ENCODE measurements around the gene MAP3K7.

DNA sequence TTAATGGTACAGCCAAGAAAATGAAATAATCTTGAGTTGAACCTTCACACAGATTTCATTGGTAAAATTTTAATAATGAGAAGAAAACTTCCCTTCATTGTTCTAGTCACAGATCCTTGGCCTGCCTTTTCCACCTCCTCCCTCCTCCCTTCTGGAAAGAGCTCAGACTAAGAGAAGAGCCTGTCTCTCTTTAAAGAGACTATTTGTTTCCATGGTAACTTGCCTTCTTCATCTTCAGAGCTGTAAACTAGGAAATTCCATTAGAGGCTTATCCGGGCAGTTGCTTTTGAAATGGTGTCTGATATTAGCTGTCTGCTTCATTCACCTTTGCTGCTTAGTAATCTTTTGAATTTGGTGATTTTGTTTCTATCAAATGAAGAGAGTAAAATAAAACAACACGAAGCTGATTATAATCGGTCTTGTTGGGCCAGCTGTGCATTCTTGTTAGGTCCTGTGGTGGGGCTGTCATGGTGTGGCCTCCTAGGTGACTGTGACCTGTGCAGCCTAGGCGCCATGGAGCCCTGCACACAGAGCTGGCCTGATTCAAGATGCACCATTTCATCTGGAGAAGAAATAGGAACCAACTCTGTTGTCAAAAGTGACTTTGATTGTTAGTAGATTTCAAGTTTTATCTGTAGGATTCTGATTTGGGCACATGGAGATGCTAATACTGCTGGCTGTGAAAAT is 96.7 kb downstream of the MAP3K7 start:
- TF ChIP-seq ZNF274 (IDR thresholded peaks at IDR 0.05; ENCODE audit: low read depth, low read length) (no peak), SUZ12 (IDR thresholded peaks at IDR 0.05; ENCODE audit: extremely low read depth, insufficient read depth, insufficient read length) (no peak)
